Activated CD4-positive, alpha-beta T cell treated with anti-CD3 and anti-CD28 coated beads for 24 hours (primary cell): ENCODE measurements around the gene CPA5.

Experiments used
- DNase-seq, 2 donors: peaks; one replicate each; pipeline ENCODE4 v3.0.0-alpha.2; 2020; ENCODE audit warnings: low read depth in 2 of 2

Gene CPA5

DNA sequence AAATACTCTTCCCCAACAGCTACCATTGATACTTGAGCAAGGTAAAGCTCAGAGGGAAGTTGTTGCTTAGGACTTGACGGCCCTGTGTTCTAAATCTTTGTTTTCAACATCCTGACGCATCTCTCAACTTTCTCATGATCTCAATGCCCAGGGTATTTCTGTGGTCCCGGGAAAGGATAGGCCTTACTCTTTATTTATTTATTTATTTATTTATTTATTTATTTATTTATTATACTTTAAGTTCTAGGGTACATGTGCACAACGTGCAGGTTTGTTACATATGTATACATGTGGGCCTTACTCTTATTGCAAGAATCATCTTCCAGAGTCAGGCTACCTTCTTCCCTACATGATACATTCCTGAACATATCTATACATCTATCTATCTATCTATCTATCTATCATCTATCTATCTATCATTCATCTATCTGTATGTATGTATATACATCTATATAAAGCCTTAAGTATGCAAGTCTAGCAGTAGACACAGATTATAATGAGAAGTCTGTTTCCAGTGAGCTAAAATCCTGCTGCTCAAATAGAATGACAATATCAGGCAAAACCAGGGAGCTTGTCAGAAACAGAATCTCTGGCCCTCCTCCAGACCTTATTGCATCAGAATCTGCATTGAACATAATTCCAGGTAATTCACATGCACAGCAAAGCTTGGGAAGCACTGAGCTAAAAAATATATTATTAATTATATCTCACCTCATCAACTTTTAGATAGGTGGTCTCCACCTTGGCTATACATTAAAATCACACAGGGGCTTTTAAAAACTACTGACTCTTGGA is 12.2 kb upstream of the CPA5 start:
- no peak for DNase-seq

DNA sequence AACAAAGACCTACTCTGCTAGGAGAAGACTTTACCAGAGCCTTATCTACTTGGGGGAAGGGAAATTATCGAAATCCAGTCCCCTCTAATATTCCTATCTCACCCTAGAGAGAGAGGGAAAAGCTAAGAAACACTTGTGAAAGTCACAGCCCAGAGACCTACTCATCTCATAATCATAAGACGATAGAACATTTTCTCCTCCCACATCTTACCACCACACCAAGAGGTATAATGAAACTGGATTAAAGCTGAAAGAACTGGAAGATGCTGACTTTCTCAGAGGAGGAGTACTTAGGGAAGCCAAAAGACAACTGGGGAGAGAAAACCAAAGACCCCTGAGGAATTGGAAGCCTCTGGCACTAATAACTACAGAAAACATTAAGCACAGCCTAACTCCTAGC is 10.8 kb upstream of the CPA5 start:
- DNase-seq: no peak

DNA sequence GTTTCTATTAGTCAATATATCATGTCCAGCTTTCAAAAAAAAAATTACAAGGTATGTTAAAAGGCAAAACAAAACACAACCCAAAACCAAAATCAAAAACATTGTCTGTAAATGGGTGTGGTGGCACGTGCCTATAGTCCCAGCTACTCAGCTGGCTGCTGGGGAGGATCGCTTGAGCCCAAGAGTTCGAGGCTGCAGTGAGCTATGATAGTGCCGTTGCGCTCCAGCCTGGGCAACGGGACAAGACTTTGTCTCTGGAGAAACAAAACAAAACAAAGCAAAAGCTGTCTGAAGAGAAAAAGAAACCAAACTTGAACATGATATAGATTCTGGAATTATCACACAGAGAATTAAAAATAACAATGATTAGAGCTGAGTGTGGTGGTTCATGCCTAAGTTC is 10.3 kb upstream of the CPA5 start:
- DNase-seq: no peak

DNA sequence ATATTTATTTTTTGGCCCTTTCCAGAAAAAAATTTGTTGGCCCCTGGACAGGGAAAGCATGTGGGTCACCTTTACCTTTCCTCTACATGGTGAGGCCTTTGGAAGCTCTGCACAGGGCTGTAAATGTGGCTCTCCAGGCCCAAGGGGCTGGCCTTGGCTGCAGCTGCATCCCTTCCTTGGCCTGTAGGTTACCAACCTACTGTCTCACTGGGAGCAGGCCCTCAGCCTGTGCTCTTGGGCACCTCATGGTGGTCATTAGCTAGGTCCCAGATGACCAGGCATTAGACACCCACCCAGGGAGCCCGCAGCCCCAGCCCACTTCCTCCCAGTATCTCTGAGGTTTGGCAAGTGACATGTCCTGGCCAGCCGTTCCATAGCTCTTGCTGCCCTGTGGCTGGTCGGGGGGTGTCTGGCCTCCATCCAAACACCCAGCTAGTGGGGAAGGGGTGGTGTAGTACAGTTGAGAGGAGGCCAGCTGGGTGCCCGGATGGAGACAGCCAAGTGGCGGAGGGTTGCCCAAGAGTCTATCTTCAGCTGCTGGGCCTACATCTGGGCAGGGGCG is 7.1 kb upstream of the CPA5 start:
- no peak for DNase-seq

DNA sequence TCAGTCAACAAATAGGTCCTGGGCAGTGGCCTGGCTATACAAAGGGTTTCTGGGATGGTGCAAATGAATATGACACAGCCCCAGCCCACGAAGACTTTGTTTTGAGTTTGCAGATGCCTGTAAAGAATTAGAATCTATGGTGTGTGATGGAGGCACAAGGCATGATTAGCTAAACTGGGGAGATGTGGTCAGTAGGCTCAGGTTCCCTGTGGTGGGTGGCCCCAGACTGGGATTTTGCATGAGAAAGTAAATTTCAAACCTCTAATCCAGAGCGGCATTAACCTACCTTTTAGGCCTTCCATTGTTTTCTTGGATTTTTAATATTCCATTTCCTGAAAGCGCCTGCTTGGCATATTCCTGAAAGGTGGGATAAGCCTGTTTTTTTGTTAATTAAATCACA is 6.4 kb upstream of the CPA5 start:
- no peak for DNase-seq

DNA sequence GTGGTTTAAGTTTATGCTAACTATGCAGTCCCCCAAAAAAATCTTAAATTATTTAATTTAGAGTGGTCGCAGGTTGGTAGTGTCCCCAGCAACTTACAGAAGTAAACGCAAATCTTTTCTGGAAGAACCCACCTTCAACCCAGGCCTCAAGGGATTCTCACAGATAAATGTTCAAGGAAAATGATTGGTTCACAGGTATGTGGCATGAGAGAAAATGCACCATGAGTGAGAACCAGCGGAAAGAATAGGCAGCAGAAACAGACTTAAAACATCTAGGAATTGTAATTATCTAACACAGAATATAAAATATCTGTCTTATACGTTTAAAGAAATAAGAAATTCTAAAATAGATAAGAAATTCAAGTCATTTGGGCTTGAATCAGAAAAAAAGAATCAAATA is 2.7 kb upstream of the CPA5 start:
- no peak for DNase-seq

DNA sequence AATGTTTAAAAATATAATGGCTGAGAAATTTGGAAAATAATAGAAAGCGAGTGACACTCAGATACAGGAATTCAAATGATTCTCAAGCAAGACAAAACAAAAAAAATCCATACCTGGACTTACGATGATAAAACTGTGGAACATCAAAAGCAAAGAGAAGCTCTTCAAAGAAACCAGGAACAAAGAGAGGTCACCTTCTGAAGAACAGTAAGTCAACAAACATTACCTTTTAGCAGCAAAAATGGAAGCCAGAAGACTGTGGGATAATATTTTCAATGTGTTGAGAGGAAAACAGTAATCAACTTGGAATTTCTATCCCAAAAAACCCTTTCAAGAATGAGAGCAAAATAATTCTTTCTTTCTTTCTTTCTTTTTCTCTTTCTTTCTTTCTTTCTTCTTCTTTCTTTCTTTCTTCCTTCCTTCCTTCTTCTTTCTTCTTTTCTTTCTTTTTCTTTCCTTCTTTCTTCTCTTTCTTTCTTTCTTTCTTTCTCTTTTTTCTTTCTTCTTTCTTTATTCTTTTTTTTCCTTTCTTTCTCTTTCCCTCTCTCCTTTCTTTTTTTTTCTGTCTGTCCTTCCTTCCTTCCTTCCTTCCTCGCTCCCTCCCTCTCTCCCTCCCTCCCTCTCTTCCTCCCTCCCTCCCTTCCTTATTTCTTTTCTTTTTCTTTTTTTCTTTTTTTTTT is 1.8 kb upstream of the CPA5 start:
- DNase-seq: no peak

DNA sequence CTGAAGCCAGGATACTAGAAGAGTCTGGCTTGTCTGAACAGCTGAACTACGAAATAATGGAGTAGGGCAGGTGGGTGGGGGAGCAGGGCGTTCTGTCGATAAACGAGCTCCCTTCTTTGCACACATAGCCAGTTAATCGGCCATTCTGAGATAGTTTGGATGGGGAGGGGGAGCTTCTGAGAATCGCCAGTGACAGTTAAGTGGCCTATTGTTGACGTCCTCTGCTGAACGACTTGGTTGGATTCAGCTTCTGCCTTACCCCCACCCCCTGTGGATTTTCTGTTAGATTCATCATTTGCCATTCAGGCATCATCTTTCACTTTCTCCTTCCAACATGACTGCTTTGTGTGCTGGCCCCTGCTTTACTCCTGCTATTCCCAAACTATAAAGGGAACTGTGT is 520 bp downstream of the CPA5 start:
- DNase-seq: no peak

DNA sequence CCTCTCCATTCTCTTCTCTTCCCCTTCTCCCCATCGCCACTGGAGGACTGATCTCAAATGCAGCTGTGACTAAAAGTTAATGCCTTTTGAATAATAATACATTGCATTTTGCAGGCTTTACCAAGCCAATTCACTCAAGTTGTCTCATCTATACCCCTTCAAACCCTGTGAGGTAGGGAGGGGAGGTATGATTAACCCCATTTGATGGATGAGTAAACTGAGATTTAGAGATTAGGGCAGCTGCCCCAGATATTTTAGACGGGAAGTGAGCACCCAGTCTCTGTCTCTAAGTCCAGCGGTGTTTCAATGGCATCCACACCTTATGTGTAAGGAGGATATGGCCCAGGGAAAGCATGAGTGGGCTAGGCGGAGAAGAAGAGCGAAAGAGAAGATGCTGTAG is 1.1 kb downstream of the CPA5 start:
- no peak for DNase-seq

DNA sequence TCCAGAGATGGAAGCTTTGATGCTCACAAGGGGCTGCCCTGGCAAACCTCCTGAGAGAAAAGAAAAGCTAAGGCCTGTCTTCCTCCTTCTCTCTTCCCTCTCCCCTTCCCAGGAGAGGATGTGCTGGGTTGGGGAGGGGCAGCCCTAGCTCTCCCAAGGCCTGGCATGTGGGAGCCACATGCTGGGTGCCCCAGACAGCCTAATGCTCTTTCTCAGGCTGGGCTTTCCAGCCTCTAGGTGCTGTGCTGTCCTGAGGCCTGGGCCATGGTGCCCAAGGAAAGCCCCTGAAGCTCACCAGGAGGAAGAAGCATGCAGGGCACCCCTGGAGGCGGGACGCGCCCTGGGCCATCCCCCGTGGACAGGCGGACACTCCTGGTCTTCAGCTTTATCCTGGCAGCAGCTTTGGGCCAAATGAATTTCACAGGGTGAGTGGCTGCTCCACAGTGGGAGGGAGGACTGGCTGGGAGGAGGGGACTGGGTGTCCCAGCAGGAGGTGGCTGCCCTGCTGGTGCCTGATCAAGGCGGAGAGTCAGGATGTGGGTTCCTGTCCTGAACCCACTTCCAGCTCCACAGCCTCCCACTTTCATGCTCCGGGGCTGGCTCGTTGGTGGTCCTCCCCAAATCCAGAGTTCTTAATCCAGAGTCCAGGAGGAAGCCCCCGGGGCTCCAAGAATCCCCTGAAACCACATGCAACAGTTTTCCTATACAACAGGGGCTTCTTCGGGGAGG is 1.7 kb downstream of the CPA5 start:
- no peak for DNase-seq

DNA sequence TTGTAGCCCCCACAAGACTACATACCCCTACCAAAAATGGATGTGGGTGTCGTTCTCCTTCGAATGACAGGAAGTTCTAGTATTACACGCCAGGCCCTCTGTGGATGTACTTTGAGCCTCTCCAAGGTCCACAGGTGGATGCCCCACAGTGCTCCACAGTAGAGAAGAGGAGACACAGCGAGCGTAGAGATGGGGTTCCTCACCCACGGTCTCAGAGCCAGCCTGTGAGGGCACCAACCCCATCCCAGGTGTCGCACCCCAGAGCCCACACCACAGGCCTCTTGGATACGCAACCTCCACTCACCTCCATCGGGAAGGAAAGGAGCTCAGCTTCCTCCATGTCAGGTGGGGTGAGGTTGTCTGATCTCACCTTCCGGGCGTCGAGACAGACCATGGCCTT is 2.3 kb downstream of the CPA5 start:
- DNase-seq: no peak

DNA sequence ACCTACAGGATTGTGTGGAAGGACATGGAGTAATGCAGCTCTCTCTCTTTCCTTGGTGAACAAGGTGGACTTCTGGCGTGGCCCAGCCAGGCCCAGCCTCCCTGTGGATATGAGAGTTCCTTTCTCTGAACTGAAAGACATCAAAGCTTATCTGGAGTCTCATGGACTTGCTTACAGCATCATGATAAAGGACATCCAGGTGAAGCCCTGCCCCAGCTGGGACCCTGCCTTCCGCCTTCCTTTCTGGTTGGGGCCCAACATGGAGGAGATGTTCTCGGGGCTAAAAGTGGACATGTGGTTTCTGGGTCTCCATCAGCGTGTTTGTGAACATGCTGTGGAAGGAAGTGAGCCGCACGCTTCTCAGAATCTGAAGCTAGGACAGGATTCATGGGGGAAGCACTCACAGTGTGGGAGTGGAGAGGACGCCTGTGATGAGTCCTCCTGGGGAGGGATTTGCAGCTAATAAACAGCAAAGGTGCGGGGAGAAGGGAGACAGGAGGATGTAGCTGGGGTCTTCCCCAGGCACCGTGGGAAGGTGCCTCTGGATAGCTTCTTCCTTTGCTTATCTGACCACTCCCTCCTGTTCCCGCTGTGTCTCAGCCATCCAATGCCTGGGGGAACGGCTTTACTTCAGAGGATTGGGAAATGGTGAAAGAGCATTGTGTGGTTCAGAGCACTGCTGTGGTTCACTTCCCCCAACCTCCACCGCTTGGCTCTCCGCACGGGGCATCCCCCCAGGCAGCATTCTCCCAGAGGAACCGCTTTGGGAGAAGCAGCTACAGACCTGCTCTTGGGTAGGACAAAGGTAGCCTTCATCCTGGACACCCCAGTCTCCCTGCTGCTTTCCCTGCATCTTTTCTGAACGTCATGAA is 5.5 kb downstream of the CPA5 start:
- DNase-seq: no peak

DNA sequence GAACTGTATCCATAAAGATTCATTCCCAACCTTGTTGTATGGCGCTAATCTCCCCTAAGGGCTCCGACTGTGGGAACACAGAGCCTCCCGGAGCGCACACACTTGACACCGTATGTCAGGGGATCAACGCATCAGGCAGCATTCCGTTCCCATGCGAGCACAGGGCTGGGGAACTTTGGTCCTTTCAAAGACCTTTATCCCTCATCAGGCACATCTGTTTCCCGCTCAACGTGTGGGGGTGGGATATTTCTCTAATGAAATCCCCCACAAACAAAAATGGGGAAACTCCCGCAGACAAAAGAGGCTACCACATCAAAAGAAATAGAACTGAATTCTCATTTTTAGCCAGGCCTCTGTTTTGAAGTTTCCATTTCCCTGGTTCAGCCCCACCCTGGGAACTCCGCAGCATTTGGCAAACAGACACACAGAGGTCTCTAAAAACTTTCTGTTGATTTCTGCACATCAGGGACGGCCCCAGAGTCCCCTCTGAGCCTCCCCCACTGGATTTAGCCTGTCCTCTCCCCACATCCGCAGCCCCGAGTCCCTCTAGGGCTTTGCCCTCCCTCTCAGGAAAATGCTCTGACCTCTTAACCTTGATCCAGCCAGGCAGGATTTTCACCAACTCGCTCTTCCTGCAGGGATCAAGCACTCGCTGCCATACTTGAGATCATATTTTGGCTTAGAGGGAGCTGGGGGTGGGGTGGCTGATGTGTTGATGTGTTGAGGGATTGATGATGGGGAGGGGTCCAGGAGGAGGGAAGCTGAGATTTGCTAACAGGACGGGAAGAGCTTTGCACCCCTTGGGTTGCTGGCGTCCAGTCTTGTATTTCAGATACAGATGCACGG is 6.6 kb downstream of the CPA5 start:
- no peak for DNase-seq

DNA sequence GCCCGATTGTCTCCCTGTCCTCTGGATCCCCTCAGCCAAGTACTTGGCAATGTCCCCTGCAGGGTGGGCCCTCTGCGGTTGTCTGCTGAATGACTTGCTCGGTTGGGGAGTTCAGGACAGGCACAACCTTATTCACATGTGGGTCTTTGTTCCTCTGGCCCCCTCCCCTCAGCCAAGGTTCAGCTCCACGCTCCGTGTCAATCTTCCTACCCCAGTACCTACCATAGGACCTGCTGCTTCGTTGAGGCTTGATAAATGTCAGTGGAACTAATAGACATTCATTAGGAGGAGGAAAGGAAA is 7.1 kb downstream of the CPA5 start:
- no peak for DNase-seq

DNA sequence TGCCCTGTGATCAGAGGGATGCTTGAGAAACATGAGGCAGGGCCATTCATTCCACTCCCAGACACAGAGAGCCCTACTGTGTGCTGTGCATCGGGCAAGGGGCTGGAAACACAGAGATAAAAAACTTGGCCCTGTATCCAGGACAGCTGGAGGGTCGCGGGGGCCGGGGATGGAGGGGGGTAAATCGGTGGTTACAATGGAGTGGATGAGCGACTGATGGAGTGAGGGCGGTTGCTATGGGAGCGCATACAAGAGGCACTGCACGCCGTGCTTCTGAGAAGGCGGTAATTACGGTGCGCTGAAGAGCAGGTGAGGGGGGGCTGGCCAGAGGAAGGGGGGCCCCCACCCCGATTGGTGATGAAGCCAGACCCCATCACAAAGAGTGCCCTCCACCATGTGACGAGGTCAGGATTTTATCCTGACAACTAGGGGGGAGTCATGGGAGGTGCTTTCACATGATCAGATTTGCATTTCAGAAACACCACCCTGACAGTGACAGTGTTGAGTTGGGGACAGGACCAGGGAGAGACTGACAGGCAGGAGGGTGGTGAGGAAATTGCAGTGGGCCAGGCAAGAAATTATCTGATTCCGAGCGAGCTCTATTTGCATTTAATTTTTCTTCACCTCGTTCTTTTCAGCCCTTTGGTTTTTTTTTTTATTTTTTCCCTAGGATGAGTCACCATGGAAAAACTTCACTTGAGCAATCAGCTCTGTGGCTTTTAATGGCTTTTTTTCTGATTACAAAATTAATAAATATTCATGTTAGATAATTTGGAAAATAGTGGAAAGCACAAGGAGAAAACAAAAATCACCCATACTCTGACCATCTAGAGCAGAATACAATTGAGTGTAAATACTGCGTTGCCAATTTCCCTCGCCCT is 7.8 kb downstream of the CPA5 start:
- DNase-seq: no peak

DNA sequence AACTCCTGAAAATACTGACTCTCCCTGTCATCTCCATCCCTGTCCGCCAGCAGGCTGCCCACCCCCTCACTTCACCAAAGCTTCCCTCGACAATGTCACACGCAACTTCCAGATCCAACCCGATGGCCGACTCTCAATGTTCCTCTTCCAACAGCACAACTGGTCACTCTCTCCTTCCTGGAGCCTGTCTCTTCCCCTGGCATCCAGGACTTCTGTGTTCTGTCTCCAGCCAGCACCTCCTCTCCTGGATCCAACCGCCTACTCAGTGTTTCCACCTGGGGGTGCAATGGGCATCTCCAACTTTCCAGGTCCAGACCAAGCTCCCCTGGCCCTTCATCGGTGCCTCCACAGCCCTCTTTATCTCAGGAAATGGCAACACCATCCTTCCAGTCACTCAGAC is 8.6 kb downstream of the CPA5 start:
- no peak for DNase-seq

DNA sequence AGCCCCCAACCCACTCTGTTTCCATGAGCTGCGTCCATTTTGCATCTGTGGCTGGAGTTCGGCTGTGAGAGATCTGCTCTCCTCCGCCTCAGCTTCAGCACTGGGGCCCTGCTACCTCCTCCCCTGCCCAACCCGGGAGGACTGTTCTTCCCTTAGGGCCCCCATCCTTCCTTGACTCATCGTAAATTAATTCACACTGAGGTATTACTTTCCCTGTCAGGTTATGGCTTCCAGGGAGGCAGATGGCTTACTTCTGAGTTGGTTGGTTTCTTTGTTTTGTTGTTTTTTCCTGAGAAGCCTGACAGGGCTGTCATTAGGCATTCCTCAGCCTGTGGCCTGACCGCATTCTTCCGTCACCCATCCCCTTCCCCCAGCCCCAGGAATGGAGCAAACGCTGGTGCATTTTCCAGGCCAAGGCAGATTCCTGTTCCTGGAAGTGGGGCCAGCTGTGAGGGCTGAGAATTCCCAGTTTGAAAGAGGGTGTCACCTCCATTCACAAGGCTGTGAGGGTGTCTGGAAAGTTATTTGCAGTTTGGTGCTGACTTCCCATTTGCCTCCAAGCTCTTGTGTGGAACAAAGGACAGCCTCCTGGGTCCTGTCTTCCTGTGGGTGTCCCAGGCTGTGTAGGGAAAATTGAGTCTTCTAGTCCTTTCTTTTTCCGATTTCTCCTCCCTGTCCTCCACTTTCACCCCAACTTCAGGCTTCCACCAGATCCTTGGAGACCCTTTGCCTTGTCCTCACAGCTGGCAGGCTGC is 11.7 kb downstream of the CPA5 start:
- no peak for DNase-seq

DNA sequence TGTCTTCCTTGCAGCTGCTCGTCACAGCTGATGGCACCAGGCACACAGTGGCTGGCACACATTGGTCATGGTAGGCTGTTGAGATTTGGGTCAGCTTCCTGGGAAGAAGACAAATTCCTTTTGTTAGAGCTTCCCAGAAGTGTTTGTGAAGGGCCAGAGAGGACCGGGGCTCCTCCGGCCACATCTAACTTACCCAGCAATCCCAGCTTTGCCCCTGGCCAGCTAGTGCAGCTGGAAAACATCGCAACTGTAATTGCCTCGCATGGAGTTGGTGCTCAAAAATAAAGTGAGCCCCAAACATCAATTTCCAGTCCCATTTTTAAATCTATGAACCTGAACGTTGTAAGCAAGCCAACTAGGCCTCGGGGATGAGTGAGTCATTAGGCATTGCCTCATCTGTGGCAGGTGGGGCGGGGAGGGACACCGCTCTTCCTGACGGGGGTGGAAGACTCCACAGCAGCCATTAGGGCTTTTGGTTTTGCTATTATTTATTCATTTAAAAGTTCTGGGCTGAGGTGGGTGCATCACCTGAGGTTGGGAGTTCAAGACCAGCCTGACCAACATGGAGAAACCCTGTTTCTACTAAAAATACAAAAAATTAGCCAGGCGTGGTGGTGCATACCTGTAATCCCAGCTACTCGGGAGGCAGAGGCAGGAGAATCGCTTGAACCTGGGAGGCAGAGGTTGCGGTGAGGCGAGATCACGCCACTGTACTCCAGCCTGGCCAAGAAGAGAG is 12.4 kb downstream of the CPA5 start:
- DNase-seq: no peak

DNA sequence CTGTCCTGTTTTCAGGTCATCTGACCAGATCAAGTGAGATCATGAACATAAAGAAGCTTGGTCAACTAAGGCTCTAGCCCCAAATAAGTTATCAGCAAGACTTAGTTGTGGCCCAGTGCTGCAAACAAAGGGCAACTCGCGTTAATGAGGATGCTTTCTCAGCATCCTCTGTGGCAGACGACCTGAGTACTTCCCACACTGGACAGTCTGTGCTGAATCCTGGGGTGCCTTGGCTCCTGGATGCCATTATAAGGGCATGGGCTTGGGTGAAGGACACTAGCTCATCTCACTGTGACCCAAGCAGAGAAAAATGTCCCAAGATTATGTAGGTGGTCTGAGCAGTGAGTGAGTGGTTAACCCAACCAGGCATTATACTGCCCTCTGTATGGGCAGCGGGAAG is 13.9 kb downstream of the CPA5 start:
- DNase-seq: no peak
